Heart right ventricle (tissue), 16 donors: ENCODE data around the gene TMC2. TPM values are rescaled to one million over a fixed set of nuclear protein-coding genes. Genes with fewer than 3 reads are reported as not detected.

Source experiments
- ATAC-seq, 8 donors: fragments of 200-7000 bp; cut with Tn5 transposase; one replicate each; pipeline ENCODE4 v1.9.1; 2020; ENCODE audit warnings: mild to moderate bottlenecking in 8 of 8, moderate library complexity in 8 of 8, moderate number of reproducible peaks in 1 of 8
- DNase-seq, 2 donors: peaks; one replicate each; pipeline ENCODE4 v3.0.0-alpha.2; 2020
- H3K27ac ChIP-seq, 10 donors: fragments of 200-600 bp; sonication (generic) in 2 of 10; one replicate each; pipeline versions ENCODE4 v1.5.0 to v1.8.0; 2020 to 2022; ENCODE audit warnings: mild to moderate bottlenecking in 3 of 10
- H3K27me3 ChIP-seq, 7 donors: fragments of 200-600 bp; one replicate each; pipeline ENCODE4 v1.8.0; 2021 to 2022; ENCODE audit warnings: mild to moderate bottlenecking in 2 of 7
- H3K36me3 ChIP-seq, 9 donors: fragments of 200-600 bp; sonication (generic) in 1 of 9; one replicate each; pipeline versions ENCODE4 v1.5.0 to v1.8.0; 2020 to 2022; ENCODE audit warnings: mild to moderate bottlenecking in 2 of 9
- H3K4me1 ChIP-seq, 9 donors: fragments of 200-600 bp; sonication (generic) in 1 of 9; one replicate each; pipeline versions ENCODE4 v1.5.0 to v1.8.0; 2020 to 2022; ENCODE audit warnings: mild to moderate bottlenecking in 4 of 9
- H3K4me3 ChIP-seq, 10 donors: fragments of 200-600 bp; sonication (generic) in 2 of 10; one replicate each; pipeline versions ENCODE4 v1.5.0 to v1.8.0; 2020 to 2022; ENCODE audit warnings: mild to moderate bottlenecking in 7 of 10, moderate library complexity in 2 of 10
- H3K9me3 ChIP-seq, 11 donors: fragments of 200-600 bp in 10 of 11; sonication (generic) in 2 of 11; one replicate each; pipeline versions ENCODE4 v1.5.0 to v1.8.0; 2013 to 2022; ENCODE audit warnings: mild to moderate bottlenecking in 2 of 11, control low read depth in 1 of 11, moderate library complexity in 1 of 11
- WGBS, 2 donors: extraction: QIAGEN DNeasy Blood & Tissue Kit; methylation state at CpG; one replicate each; pipeline ENCODE4 v1.1.7; 2013; ENCODE audit warnings: inconsistent platforms in 1 of 2; 5-methylcytosine and 5-hydroxymethylcytosine counted together
- intact Hi-C, 10 donors: fragments of 100-400 bp; cut with DNase I; formaldehyde crosslinking; loops; one replicate each; pipeline versions ENCODE4 v1.11.1 to v1.14.2; 2022
- polyA plus RNA-seq, 2 donors: library from polyadenylated mRNA; stranded (reverse); fragments of 200-250 nt; gene quantifications; one replicate each; pipeline ENCODE4 v1.2.3, GENCODE V29; 2013
- total RNA-seq, 10 donors: library from RNA; stranded (reverse); fragmentation: NEBNext Ultra II Directional in 3 of 10; extraction: Animal tissue kit (Norgen Biotek cat#: 25700) in 3 of 10; gene quantifications; one replicate each; pipeline versions ENCODE4 v1.2.1 to v1.2.4, GENCODE V29; 2021 to 2023
- TF ChIP-seq, protein P1 (sequence below), 9 donors: fragments of 200-600 bp; sonication (generic) in 2 of 9; IDR thresholded peaks; one replicate each; pipeline versions ENCODE4 v1.5.0 to v1.8.0; 2021 to 2022; ENCODE audit warnings: antibody characterized with exemption in 9 of 9, mild to moderate bottlenecking in 5 of 9, moderate library complexity in 1 of 9
- donor health status: Arrhythmogenic right ventricular cardiomyopathy.
- donor health status: ischemic (EF 13 %, LVEDD 7.1; RV severe dilation, severe dysfunction).
- donor health status: healthy with polysubstance abuse.
- donor health status: DM: no; HTN: yes; CAD: no.
- donor health status: DM: no; HTN: no; CAD: no.
- donor health status: ischemic (EF 25% LVEDD 6.9; RV normal size, moderate dysfunction).
- donor health status: ischemic (EF 25% LVEDD 5.7; RV mildly dilated, moderate dysfunction).
- donor health status: healthy.
- donor health status: DM: yes; HTN: yes; CAD: no.
- donor health status: Ischemic cardiomyopathy.
- donor health status: ischemic (EF 35%, LVEDD 5.7; RV mildly dilated, moderate dysfunction).
- donor health status: nonischemic (EF 11% LVEDD 7.7; RV severe dilation, severe dysfunction).
- donor health status: DM: yes; HTN: yes; CAD: no.
- donor health status: PGD.
- donor health status: ischemic (EF 29% LVEDD 5.4; RV normal size, mild dysfunction).
- donor health status: nonischemic (EF 23%, LVEDD 6.1; RV moderate dilation, normal function).

The TMC2 gene
- total and polyA plus RNA-seq, 12 donors, result 0.20 TPM; not detected in 11

DNA sequence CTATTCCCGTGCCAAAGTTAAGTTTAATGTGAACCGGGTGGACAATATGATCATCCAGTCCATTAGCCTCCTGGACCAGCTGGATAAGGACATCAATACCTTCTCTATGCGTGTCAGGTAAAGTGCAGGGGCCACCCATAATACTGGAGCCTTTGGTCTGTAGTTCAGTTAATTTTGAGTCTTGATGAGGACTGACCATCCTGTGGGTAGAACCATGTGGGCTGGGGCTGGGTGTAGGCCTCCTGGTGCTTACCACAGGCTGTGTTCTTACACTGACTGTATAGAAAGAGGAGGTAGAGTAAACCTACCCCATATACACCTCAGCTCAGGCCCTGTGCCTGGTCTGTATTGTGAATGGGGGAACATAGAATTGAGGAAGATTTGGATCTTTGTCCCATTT lies 118.5 kb downstream of the TMC2 start:
- no peak overlapping the region for H3K27ac ChIP-seq
- TF ChIP-seq, protein P1, sequence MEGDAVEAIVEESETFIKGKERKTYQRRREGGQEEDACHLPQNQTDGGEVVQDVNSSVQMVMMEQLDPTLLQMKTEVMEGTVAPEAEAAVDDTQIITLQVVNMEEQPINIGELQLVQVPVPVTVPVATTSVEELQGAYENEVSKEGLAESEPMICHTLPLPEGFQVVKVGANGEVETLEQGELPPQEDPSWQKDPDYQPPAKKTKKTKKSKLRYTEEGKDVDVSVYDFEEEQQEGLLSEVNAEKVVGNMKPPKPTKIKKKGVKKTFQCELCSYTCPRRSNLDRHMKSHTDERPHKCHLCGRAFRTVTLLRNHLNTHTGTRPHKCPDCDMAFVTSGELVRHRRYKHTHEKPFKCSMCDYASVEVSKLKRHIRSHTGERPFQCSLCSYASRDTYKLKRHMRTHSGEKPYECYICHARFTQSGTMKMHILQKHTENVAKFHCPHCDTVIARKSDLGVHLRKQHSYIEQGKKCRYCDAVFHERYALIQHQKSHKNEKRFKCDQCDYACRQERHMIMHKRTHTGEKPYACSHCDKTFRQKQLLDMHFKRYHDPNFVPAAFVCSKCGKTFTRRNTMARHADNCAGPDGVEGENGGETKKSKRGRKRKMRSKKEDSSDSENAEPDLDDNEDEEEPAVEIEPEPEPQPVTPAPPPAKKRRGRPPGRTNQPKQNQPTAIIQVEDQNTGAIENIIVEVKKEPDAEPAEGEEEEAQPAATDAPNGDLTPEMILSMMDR (IDR thresholded peaks at IDR 0.05), result no peak
- ATAC-seq, result no peak
- peaks cover 9 to 64% (median 57%) of the 10 kb centered on the region in 9 donors for H3K36me3 ChIP-seq
- WGBS, 2 donors, result 90 to 91% methylated on average over 3 of the region's 3 CpGs
- no peaks in the 10 kb centered on the region for H3K27me3 ChIP-seq
- no peak for DNase-seq
- no peak overlapping the region for H3K4me3 ChIP-seq
- peaks cover 3 to 31% (median 25%) of the 10 kb centered on the region in 9 donors for H3K4me1 ChIP-seq
- intact Hi-C loops, result loop anchor here in 2 of 10 donors (5.0 kb wide), 2 partner anchors 128 to 187 kb away; partner anchors contain the start of genes PCED1A (in 1 of the 2) and VPS16 (in 1 of the 2)
- no peaks in the 10 kb centered on the region for H3K9me3 ChIP-seq

DNA sequence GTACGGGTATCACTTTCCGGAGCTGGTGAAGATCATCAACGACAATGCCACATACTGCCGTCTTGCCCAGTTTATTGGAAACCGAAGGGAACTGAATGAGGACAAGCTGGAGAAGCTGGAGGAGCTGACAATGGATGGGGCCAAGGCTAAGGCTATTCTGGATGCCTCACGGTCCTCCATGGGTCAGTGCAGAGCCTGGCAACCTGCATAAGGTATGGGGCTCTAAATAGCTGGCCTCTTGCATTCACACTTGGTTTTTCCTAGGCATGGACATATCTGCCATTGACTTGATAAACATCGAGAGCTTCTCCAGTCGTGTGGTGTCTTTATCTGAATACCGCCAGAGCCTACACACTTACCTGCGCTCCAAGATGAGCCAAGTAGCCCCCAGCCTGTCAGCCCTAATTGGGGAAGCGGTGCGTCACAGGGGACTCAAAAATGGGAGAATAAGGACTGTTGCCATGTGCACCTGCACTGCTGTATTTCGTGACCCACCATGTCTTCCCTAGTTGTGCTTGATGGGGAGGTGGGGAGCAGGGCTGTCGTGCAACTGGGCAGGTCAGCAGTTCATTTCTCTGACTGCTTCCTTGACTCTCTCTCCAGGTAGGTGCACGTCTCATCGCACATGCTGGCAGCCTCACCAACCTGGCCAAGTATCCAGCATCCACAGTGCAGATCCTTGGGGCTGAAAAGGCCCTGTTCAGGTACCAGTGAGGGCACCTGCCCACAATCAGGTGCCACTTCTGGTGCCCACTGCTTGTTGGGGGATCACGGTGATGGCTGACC lies 119.2 kb downstream of the TMC2 start:
- TF ChIP-seq, protein P1 (IDR thresholded peaks at IDR 0.05), result no peak
- Histone ChIP-seq H3K9me3 (no peaks in the 10 kb centered on the region), H3K27me3 (no peaks in the 10 kb centered on the region), H3K36me3 (peaks cover 12 to 71% (median 63%) of the 10 kb centered on the region in 9 donors), H3K27ac (no peak overlapping the region), H3K4me1 (peaks cover 3 to 31% (median 25%) of the 10 kb centered on the region in 9 donors), H3K4me3 (no peak overlapping the region)
- DNase-seq, result no peak
- no peak for ATAC-seq
- intact Hi-C loops, result no loop called here
- WGBS, 2 donors, result 89 to 93% methylated on average over 17 of the region's 17 CpGs

DNA sequence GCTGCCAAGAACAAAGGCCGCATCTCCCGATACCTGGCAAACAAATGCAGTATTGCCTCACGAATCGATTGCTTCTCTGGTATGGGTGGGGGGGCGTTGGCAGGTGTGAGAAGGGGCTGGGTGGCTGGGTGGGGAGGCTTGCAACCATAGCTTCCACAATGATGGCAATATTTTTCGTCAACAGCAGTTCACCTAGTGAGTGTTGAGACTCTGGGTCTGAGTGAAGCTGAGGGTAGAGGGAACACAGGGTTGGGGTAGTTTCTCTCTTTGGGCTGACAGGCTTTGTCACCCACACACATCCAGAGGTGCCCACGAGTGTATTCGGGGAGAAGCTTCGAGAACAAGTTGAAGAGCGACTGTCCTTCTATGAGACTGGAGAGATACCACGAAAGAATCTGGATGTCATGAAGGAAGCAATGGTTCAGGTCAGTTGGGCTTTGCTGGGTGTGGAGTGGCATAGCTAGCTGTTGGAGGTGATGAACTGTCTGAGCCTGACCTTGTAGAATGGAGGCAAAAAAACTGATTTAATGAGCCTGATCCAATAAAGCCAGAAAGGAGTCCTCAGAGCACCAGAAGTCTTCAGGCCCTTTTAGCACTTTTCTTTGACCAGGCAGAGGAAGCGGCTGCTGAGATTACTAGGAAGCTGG lies 120.2 kb downstream of the TMC2 start:
- ATAC-seq (no peak), DNase-seq (no peak)
- no peaks in the 10 kb centered on the region for H3K9me3 ChIP-seq
- no peak overlapping the region for H3K27ac ChIP-seq
- TF ChIP-seq, protein P1 (IDR thresholded peaks at IDR 0.05), result no peak
- intact Hi-C loops, result no loop called here
- H3K4me1 ChIP-seq, result peaks cover 3 to 21% (median 19%) of the 10 kb centered on the region in 9 donors
- H3K36me3 ChIP-seq, result peaks cover 12 to 81% (median 70%) of the 10 kb centered on the region in 9 donors
- 89 to 93% methylated on average over 12 of the region's 12 CpGs for WGBS, 2 donors
- H3K4me3 ChIP-seq, result no peak overlapping the region
- H3K27me3 ChIP-seq, result no peaks in the 10 kb centered on the region

DNA sequence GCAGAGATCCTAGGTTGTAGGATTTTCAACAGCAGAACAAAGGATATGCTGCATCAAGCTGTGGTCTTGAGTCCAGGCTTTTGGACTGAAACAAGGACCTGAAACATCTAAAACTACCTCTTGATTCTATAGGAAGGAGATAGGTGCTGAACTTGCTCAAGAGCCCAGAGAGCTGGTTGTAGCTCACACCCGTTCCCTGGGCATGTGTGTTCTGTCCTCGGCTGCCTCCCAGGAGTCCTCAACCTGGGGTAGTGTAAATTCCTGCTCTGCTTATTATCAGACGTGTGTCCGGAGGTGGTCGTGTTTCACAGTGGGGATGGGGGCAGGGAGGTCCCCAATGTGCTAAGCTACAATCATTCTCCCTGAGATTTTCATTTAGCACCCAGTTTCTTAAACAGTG lies 120.9 kb downstream of the TMC2 start:
- H3K27ac ChIP-seq, result no peak overlapping the region
- no peak for DNase-seq
- H3K36me3 ChIP-seq, result peaks cover 12 to 88% (median 74%) of the 10 kb centered on the region in 9 donors
- TF ChIP-seq, protein P1 (IDR thresholded peaks at IDR 0.05), result no peak
- WGBS, 2 donors, result 59 to 67% methylated on average over 5 of the region's 5 CpGs
- intact Hi-C loops, result no loop called here
- no peak for ATAC-seq
- H3K27me3 ChIP-seq, result no peaks in the 10 kb centered on the region
- H3K9me3 ChIP-seq, result no peaks in the 10 kb centered on the region
- no peak overlapping the region for H3K4me3 ChIP-seq
- peaks cover 3 to 21% (median 17%) of the 10 kb centered on the region in 9 donors for H3K4me1 ChIP-seq
